NCI-H446 treated with DMSO at 0.1 percent for 48 hours (cell line): ENCODE data around the gene ADH4.
A peak's percentile ranks its signal among the peaks of the same experiment; 100 is the strongest.
"Not testable (repeated sequence)": the region's sequence is repeated elsewhere in the genome, so short reads cannot be mapped to it uniquely, and the experiment has no call there.

Experiments used
- DNase-seq: peaks from one replicate; lab custom pipeline; 2025; lab: John Stamatoyannopoulos, UW

ADH4 gene

DNA sequence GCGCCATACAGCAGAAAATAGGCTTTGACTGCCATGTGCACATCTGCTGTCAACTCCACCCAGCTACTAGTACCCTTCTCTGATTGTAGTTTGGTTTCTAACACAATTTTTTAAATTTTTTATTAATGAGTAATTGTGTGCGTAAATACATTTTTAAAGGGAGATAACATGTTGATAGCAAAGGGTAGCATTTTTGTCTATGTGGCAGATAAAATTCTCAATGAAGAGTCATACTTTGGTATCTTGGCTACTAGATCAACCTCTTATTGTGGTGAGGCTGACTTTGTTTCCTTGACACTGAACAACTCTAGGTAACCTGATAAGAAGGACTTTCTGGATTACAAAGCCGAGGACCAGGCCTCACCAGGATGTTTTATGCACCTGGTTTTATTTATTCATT, 9.5 kb downstream of the ADH4 start:
- DNase-seq = no peak

DNA sequence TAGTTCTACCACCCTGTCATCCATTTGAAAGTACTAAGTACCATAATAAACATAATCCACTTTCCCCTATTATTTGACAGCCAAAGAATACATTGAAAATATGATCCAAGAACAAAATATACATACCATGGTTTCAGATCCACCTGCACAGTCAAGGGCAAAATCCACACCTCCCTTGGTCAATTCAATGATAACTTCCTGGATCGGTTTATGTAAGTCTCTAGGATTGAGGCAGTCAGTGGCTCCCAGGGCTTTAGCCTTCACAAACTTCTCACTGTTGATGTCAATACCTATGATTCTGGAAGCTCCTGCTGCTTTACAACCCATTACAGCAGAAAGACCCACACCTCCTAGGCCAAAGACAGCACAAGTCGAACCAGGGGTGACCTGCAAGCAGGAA, 12.7 kb downstream of the ADH4 start:
- no peak for DNase-seq

DNA sequence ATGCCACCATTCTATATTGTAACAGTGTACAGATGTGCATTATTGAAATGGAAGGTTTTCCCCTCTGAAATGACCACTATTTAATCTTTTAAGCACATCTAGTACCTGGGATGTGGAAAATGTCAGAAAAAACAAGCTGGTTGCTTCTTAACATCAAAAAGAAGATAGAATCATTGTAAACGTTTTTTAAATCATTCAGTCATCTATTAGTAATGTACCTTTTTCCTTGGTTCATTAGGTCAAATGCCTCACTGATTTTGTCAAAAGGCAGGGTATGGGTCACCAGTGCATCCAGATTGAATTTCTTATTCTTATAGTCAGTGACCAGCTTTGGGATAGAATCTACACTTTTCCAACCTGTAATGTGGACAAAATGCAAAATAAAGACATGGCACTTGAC, 17.7 kb downstream of the ADH4 start:
- DNase-seq = no peak

DNA sequence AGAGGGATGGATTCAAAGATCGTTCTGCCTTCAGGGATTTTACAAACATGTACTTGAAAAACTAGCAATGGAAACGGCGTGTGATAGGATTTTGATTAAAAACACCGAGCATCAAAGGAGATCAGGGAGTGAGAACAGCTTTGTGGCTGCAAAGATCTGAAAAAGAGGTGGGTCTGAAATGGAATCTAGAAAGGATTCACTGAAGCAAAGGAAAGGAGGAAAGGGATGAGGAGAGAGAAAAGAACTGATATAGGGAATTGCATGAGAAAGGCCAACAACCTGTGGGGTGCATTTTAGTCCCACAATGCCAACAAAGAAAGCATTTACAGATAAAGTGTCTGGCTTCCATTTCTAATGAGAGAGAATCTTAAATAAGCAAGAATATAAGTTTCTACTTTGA, 23.1 kb downstream of the ADH4 start:
- DNase-seq = no peak

DNA sequence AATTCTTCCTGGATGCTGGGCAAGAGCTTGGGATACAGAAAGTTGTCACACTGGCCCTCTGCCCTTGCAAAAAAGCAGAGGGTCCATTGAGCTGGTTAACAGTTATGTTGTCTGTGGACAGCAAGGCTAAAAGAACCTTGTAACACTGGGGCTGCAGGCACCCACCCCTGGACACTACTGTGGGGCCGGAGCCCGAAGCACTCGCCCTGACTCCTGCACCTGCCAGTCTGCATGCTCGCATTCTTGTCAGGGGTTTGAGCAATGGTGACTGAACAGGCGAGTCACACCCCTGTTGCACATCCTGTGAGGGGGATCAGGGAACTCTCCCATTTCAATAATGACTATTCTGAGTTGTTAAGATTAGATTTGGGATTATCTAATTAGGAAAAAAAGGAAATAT, 23.6 kb downstream of the ADH4 start:
- no peak for DNase-seq

DNA sequence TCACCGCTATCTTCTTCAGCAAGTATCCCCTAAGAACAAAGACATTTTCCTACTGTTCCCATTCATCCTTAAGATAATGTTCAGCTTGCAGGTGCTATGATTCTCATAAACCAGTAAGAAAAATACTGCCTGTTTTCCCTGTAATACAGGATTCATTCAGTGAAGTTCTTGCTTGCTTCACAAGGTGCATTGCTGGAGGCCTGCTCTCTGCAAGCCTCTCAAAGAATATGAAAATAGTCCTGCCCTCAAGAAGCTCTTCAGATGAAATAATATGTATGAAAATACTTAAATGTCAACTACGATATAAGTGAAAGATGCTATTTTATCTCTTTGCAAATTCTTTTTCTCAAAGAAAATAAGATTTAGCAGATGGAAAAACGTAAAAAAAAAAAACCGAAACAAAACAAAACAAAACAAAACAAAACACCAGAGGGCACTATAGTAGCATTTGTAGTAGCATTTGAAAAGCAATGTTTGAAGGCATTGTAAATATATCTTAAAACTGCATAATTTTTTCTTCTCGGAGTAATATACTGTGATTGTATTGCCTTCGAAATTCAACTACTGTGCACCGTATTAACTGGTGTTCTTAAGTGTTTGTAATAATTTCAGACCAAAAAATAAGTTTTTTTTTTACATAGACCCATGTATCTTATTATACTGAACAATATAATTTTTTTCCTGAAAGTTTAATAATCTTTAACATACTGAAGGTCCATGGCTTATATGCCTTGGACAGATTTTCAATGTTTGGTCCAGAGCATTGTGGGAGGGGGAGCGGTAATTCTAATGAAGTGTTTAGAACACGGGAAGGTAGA, 26.0 kb downstream of the ADH4 start:
- no peak for DNase-seq

DNA sequence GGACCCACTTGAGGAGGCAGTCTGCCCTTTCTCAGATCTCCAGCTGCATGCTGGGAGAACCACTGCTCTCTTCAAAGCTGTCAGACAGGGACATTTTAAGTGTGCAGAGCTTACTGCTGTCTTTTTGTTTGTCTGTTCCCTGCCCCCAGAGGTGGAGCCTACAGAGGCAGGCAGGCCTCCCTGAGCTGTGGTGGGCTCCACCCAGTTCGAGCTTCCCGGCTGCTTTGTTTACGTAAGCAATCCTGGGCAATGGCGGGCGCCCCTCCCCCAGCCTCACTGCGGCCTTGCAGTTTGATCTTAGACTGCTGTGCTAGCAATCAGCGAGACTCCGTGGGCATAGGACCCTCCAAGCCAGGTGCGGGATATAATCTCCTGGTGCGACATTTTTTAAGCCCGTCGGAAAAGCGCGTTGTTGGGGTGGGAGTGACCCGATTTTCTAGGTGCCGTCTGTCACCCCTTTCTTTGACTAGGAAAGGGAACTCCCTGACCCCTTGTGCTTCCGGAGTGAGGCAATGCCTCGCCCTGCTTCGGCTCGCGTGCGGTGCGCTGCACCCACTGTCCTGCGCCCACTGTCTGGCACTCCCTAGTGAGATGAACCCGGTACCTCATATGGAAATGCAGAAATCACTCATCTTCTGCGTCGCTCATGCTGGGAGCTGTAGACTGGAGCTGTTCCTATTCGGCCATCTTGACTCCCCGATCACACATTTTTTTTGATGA, 26.8 kb downstream of the ADH4 start:
- not testable (repeated sequence) for DNase-seq

DNA sequence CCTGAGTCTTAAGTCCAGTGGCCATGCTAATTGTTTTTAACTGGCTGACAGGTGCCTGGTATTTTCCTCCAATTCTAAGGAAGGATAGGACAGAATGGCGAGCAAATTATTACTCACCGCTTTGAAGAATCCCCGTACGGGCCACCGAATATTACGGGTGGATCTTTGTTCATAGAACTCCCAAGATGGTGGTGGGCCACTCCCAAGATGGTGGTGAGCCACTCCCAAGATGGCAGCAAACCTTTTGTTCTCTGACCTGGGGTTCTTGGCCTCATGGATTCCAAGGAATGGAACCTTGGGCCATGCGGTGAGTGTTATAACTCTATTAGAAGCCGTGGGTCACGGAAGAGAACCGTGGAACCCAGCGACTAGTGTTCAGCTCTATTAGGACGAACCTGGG, 34.8 kb downstream of the ADH4 start:
- not testable (repeated sequence) for DNase-seq

DNA sequence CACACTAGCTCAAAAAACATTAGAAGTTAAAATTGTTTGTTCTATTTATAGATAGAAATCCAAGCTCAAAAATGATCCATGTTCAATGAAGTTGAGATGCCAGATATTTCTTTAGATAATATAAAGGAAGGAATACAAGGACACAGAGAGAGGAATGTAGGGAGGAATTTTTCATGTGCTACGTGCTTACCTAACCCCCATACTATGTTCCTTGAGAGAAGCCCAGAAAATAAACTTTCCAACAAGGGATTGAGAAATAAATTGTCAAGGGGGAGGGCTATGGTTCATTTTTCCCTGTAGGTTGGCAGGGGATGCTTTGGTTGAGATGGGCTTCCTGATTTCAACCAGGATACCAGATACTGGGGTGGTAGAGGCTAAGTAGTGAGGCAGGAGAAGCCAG, 39.9 kb downstream of the ADH4 start:
- no peak for DNase-seq

DNA sequence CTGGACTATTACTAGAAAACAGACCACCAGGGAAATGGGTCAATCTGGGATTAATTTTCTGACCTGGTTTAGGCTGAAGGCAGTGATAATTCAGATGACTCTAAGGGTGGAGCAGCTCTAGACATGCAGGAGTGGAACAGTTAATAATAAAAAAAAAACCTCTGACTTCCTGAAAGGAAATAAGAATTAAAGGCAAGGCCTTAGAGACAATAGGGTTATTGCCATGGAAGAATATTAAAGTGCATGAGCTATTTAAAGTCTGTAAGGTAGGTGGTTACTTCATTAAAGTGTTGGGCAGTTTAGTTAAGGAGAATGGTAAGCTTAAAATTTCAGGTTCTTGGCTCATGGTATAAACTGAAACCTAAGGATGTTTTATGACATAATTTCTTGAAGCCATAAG, 40.9 kb downstream of the ADH4 start:
- DNase-seq = no peak

DNA sequence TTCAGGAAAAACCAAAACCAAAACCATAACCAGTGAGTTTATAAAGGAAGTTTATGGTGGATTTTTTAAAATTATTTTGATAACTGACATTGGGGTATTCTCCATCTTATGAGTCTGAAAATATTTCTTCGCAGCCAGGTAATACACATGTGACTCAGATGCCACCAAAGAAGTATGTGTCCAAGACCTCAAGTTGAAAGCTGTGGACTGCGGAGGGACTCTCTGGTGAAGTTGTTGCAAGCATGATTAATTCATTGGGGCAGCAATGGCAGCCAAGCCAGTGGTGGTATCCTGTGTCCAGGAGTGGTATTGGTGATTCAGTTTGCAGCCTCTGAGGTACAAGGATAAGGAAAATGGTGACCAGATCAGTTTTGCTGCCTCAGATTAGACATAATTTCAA, 41.5 kb downstream of the ADH4 start:
- DNase-seq = no peak

DNA sequence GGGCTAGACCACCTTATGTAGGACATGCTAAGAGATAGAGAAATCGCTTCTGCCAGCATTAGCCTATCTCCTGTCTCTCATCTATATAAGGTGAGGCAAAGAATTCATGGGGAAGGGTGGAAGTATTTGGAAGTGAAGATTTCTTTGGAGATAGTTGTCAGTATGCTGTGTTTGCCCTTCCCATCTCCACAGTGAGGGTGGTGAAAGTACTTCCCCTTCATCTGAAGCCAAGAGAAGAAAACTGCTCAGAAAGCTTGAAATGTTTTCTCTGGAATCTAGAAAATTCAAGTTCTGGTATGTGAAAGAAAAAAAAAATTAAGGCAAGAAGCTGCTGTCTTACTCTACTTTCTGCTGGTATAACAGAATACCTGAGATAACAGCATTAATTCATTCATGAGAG, 43.2 kb downstream of the ADH4 start:
- no peak for DNase-seq

DNA sequence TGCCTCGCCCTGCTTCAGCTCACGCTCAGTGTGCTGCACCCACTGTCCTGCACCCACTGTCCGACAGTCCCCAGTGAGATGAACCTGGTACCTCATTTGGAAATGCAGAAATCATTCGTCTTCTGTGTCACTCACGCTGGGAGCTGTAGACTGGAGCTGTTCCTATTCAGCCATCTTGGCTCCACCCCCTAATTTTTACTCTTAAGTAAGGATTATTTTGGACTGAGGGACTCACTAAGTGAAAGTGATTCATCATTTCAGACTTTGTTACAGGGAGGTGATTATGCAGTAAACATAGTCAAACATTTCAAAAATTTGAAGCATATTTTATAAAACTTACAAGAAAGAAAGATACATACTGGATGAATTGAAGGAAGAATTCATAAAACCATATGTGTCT, 44.3 kb downstream of the ADH4 start:
- DNase-seq = not testable (repeated sequence)

DNA sequence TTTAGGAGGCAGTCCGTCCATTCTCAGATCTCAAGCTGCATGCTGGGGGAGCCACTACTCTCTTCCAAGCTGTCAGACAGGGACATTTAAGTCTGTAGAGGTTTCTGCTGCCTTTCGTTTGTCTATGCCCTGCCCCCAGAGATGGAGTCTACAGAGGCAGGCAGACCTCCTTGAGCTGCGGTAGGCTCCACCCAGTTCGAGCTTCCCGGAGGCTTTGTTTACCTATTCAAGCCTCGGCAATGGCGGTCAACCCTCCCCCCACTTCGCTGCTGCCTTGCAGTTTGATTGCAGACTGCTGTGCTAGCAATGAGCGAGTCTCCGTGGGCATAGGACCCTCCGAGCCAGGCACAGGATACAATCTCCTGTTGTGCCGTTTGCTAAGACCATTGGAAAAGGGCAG, 44.8 kb downstream of the ADH4 start:
- no peak for DNase-seq

DNA sequence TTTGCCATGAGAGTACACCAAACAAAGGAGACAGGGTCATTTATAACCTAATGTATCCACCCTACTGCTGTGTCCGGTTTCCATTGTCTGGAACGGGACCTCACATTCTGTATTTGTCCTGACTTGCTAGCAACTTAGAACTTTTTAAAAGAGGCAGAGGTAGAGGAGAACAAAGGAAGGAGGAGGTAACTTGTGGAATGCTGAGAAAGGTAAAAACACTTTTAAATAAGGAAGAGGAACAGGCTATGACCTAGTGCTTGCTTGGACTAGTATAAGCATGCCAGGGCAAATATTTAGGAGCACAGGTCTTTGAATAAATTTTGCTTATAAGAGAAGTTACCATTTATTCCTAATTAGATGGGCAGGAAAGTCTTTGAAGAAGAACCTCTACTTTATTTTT, 52.3 kb downstream of the ADH4 start:
- not testable (repeated sequence) for DNase-seq

DNA sequence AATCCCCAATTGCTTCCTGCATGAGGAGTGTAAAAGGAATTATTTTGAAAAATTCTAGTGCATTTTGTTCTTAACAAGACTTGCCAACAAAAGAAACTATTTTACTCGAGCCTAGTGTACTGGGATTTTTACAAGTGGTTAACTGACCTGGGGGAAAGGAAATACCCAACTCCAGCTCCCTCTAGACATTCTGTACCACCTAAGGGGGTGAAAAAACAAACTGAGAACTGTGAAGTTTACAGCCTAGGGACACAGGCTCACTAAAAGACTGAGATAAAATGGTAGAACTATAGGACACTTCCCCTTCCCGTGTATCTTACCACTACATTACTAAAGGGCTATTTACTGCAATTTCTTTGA, 52.9 kb downstream of the ADH4 start:
- no peak for DNase-seq

DNA sequence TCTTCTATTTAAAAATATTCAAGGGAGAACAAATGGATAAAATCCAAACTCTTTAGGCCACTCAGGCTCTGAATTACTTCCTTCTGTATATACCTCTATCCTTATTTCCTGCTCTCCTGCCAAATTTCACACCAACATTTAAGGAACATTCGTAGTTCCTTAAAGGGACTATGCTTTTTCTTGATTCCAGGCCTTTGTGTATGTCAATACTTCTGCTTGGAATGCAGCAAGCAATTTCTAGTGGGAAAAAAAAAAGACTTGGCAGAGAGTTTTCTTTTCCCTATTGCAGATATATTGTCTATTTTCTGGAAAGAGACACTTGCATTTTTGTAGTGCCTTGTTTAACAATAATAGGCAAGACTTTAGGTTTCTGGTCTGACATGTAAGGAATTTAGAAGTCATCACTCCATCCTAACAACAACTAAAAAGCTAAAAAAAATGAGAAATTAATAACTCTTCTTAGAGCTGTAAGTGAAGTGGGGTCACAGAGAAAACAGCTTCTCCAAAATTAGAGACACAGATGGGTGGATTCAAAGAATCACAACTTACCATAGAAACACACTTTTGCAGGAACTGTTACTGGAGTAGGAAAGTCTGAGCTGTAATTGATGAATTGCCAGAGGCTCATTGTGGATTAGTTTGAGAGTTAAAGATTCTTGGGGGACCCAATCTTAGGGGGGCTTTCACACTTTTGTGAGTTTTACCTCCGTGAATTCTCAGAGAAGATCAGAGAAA, 53.4 kb downstream of the ADH4 start:
- no peak for DNase-seq

DNA sequence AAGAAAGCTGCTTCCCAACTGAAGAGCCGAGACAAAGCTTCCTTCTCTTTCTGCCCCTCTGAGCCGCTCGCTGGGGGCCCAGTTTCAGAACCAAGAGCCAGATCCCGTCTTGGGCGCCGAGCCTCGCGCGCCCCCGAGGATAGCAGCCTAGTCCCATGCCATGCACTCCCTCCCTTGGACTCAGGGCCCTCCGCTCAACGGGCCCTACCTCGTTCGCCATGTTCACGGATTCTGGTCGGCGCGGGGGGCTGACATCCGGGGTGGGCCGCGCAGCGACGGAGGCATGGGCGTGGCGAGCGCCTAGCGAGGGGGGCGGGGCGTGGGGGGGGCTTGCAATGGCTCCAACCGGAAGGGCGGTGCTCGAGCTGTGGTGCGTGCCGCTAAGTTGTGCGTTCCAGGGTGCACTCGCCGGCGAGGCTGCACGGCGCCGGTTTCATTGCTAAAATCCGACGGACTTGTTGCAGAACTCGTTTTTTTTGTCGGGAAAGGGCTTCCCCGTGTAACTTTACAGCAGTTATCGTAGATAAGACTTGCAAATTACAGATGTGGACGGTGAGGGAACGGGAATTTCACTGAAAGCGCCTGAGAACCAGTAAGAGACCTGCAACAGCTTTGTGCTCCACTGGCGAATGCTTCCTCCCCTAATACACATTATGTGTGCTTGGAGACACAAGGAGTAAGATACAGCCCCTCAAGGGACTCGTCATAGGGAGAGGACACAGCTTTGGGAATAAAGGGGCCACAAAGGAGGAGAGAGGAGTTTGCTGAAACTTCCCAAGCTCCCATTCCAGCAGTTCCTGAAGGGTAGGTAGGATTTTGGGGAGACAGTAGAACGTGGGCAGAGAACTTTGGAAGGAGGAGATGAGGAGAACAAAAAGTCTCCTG, 55.4 kb downstream of the ADH4 start, which contains the start of gene ADH5:
Gene ADH5 (minus strand): TSS at position 308 of the 885 bp plus-strand sequence. CDS start 88 bp downstream, at position 220.
- peak; percentile 59 for DNase-seq

DNA sequence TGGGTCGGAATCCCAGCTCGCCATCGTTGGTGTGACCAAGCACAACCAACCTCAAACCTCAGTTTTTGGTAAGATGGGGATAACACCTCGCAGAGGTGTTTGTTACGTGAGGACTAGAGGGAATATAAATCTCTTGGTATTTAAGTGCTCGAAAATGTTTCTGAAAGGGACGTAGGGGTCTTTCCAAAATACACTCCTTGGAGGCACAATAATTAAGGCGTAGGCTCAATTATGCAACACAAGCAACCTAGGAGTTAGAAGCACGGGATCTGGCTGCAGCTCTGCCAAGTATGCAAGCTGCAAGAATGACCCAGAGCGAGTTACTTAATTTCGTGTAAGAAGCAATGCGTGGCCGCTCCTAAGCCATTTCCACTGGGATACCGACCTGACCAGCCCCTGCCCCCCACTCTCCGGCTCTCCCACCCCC, 56.1 kb downstream of the ADH4 start:
- DNase-seq = no peak

DNA sequence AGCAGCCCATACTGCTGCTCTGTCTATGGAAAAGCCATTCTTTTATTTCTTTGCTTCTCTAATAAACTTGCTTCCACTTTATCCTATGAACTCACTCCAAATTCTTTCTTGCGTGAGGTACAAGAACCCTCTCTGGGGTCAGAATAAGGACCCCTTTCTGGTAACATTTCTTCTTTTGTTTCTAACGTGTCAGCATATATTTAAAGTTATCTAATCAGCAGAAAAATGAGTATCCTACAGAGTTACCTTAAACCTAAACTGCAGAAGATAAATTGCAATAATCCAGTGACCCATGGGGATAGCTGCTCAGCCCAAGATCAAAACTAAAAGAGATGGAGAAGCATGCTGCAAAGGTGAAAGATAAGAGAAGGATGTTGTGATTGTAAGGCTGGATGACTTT, 59.5 kb downstream of the ADH4 start:
- no peak for DNase-seq

DNA sequence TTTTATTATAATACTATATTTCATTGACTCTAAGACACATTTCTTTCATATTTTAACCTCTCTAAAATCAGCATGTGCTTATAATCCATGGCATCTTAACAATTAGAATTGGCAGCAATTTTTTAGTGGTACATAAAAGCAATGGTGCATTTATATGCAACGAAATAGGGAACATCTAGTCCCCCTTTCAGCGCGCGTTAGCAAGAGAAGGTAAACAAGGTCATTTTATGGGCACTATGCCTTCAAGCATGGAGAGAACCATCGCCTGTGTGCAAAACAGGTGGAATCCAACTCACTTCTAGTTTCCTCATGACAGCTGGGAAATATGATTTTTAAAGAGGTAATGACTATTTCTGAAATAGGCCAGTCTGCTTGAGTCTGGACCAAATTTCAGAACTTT, 61.9 kb downstream of the ADH4 start:
- DNase-seq = no peak

DNA sequence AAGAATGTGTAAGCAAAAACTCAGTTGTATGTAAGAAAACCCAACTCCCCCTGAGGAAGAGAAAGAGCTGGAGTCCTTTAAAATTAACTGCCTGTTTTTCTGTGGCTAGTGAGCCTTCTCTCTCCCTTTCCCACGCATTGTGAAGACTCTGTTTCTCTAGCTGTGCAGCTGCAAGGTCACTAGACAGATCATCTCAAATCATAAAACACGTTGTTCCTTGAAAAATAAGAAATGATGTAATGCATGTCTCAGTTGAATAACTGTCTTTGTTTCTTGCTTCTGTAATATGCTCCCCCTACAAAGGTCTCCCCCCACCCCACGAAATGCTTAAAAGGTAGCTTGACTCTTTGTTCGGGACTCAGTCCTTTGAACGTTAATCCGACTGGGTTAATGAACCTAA, 63.2 kb downstream of the ADH4 start:
- DNase-seq = not testable (repeated sequence)
